ENCODE results near the gene BORCS5.

BORCS5 gene

GRCh38 chr12:12477532-12477890 is 120.6 kb downstream of the BORCS5 start:
- H3K9me3 ChIP-seq (ENCODE audit: insufficient read depth, low read depth, low read length) = no peaks in the 10 kb centered on the region
- H3K36me3 ChIP-seq (ENCODE audit: insufficient read depth, low read length) = peaks cover 49% of the 10 kb centered on the region
- no peak overlapping the region for H3K27ac ChIP-seq (ENCODE audit: low read depth, low read length)
- H3K9ac ChIP-seq (ENCODE audit: low read depth, low read length) = no peak overlapping the region
- no peaks in the 10 kb centered on the region for H3K27me3 ChIP-seq (ENCODE audit: insufficient read depth, low read length)
- 96% methylated on average over 14 of the region's 14 CpGs for WGBS
- H3K4me3 ChIP-seq (ENCODE audit: low read length) = no peak overlapping the region
- no peaks in the 10 kb centered on the region for H3K4me1 ChIP-seq (ENCODE audit: insufficient read depth, low read length)

- H3K4me3 ChIP-seq (ENCODE audit: low read length) = no peak overlapping the region
- no peaks in the 10 kb centered on the region; the same call in 1 of the 2 replicates for H3K4me1 ChIP-seq (ENCODE audit: insufficient read depth, low read length)
- no peaks in the 10 kb centered on the region for H3K9me3 ChIP-seq (ENCODE audit: insufficient read depth, low read depth, low read length)
- H3K9ac ChIP-seq (ENCODE audit: low read depth, low read length) = no peak overlapping the region
- H3K27ac ChIP-seq (ENCODE audit: low read depth, low read length) = no peak overlapping the region
- WGBS = over 99% methylated on average over 5 of the region's 5 CpGs
- no peaks in the 10 kb centered on the region for H3K27me3 ChIP-seq (ENCODE audit: insufficient read depth, low read length)
- H3K36me3 ChIP-seq (ENCODE audit: insufficient read depth, low read length) = peaks cover 53% of the 10 kb centered on the region
These were observed 123.2 kb downstream of the BORCS5 start for GRCh38 chr12:12480074-12480473.

GRCh38 chr12:12481631-12482030 is 124.8 kb downstream of the BORCS5 start:
- Histone ChIP-seq H3K36me3 (ENCODE audit: insufficient read depth, low read length) (peaks cover 50% of the 10 kb centered on the region), H3K4me1 (ENCODE audit: insufficient read depth, low read length) (no peaks in the 10 kb centered on the region; the same call in 1 of the 2 replicates), H3K27ac (ENCODE audit: low read depth, low read length) (no peak overlapping the region), H3K27me3 (ENCODE audit: insufficient read depth, low read length) (no peaks in the 10 kb centered on the region), H3K9me3 (ENCODE audit: insufficient read depth, low read depth, low read length) (no peaks in the 10 kb centered on the region), H3K4me3 (ENCODE audit: low read length) (no peak overlapping the region), H3K9ac (ENCODE audit: low read depth, low read length) (no peak overlapping the region)
- 90% methylated on average over 2 of the region's 2 CpGs for WGBS

GRCh38 chr12:12482150-12482761 is 125.4 kb downstream of the BORCS5 start:
- Histone ChIP-seq H3K4me1 (ENCODE audit: insufficient read depth, low read length) (no peaks in the 10 kb centered on the region; the same call in 1 of the 2 replicates), H3K9me3 (ENCODE audit: insufficient read depth, low read depth, low read length) (no peaks in the 10 kb centered on the region), H3K27ac (ENCODE audit: low read depth, low read length) (no peak overlapping the region), H3K9ac (ENCODE audit: low read depth, low read length) (no peak overlapping the region), H3K27me3 (ENCODE audit: insufficient read depth, low read length) (no peaks in the 10 kb centered on the region), H3K4me3 (ENCODE audit: low read length) (no peak overlapping the region), H3K36me3 (ENCODE audit: insufficient read depth, low read length) (peaks cover 48% of the 10 kb centered on the region)
- 97% methylated on average over 6 of the region's 6 CpGs for WGBS

- Histone ChIP-seq H3K9me3 (ENCODE audit: insufficient read depth, low read depth, low read length) (no peaks in the 10 kb centered on the region), H3K27ac (ENCODE audit: low read depth, low read length) (no peak overlapping the region), H3K4me1 (ENCODE audit: insufficient read depth, low read length) (no peaks in the 10 kb centered on the region; the same call in 1 of the 2 replicates), H3K27me3 (ENCODE audit: insufficient read depth, low read length) (no peaks in the 10 kb centered on the region), H3K4me3 (ENCODE audit: low read length) (no peak overlapping the region), H3K9ac (ENCODE audit: low read depth, low read length) (no peak overlapping the region), H3K36me3 (ENCODE audit: insufficient read depth, low read length) (peaks cover 43% of the 10 kb centered on the region)
- WGBS = 88% methylated on average over 6 of the region's 6 CpGs
These were observed 126.1 kb downstream of the BORCS5 start for GRCh38 chr12:12482959-12483358.

- Histone ChIP-seq H3K4me3 (ENCODE audit: low read length) (no peak overlapping the region), H3K36me3 (ENCODE audit: insufficient read depth, low read length) (peaks cover 43% of the 10 kb centered on the region), H3K27ac (ENCODE audit: low read depth, low read length) (no peak overlapping the region), H3K27me3 (ENCODE audit: insufficient read depth, low read length) (no peaks in the 10 kb centered on the region), H3K4me1 (ENCODE audit: insufficient read depth, low read length) (no peaks in the 10 kb centered on the region; the same call in 1 of the 2 replicates), H3K9ac (ENCODE audit: low read depth, low read length) (no peak overlapping the region), H3K9me3 (ENCODE audit: insufficient read depth, low read depth, low read length) (no peaks in the 10 kb centered on the region)
- 94% methylated on average over 3 of the region's 3 CpGs for WGBS
These were observed 126.6 kb downstream of the BORCS5 start for GRCh38 chr12:12483438-12483837.

GRCh38 chr12:12486661-12487240 is 129.9 kb downstream of the BORCS5 start:
- peaks cover 27% of the 10 kb centered on the region for H3K36me3 ChIP-seq (ENCODE audit: insufficient read depth, low read length)
- H3K4me1 ChIP-seq (ENCODE audit: insufficient read depth, low read length) = no peaks in the 10 kb centered on the region; the same call in 1 of the 2 replicates
- H3K27ac ChIP-seq (ENCODE audit: low read depth, low read length) = no peak overlapping the region
- no peaks in the 10 kb centered on the region for H3K9me3 ChIP-seq (ENCODE audit: insufficient read depth, low read depth, low read length)
- no peak overlapping the region for H3K9ac ChIP-seq (ENCODE audit: low read depth, low read length)
- no peak overlapping the region for H3K4me3 ChIP-seq (ENCODE audit: low read length)
- 96% methylated on average over 6 of the region's 6 CpGs for WGBS
- no peaks in the 10 kb centered on the region for H3K27me3 ChIP-seq (ENCODE audit: insufficient read depth, low read length)

GRCh38 chr12:12487490-12487889 is 130.6 kb downstream of the BORCS5 start:
- H3K27ac ChIP-seq (ENCODE audit: low read depth, low read length) = no peak overlapping the region
- H3K4me1 ChIP-seq (ENCODE audit: insufficient read depth, low read length) = no peaks in the 10 kb centered on the region; the same call in 1 of the 2 replicates
- WGBS = 92% methylated on average over 6 of the region's 6 CpGs
- H3K4me3 ChIP-seq (ENCODE audit: low read length) = no peak overlapping the region
- no peak overlapping the region for H3K9ac ChIP-seq (ENCODE audit: low read depth, low read length)
- no peaks in the 10 kb centered on the region for H3K9me3 ChIP-seq (ENCODE audit: insufficient read depth, low read depth, low read length)
- peaks cover 27% of the 10 kb centered on the region for H3K36me3 ChIP-seq (ENCODE audit: insufficient read depth, low read length)
- no peaks in the 10 kb centered on the region for H3K27me3 ChIP-seq (ENCODE audit: insufficient read depth, low read length)

GRCh38 chr12:12488296-12488695 is 131.4 kb downstream of the BORCS5 start:
- no peaks in the 10 kb centered on the region for H3K9me3 ChIP-seq (ENCODE audit: insufficient read depth, low read depth, low read length)
- WGBS = 94% methylated on average over 4 of the region's 4 CpGs
- H3K4me1 ChIP-seq (ENCODE audit: insufficient read depth, low read length) = no peaks in the 10 kb centered on the region
- H3K36me3 ChIP-seq (ENCODE audit: insufficient read depth, low read length) = peaks cover 29% of the 10 kb centered on the region
- H3K9ac ChIP-seq (ENCODE audit: low read depth, low read length) = no peak overlapping the region
- no peak overlapping the region for H3K4me3 ChIP-seq (ENCODE audit: low read length)
- H3K27me3 ChIP-seq (ENCODE audit: insufficient read depth, low read length) = no peaks in the 10 kb centered on the region
- H3K27ac ChIP-seq (ENCODE audit: low read depth, low read length) = no peak overlapping the region

- no peak overlapping the region for H3K27ac ChIP-seq (ENCODE audit: low read depth, low read length)
- H3K27me3 ChIP-seq (ENCODE audit: insufficient read depth, low read length) = no peaks in the 10 kb centered on the region
- peaks cover 29% of the 10 kb centered on the region for H3K36me3 ChIP-seq (ENCODE audit: insufficient read depth, low read length)
- H3K9ac ChIP-seq (ENCODE audit: low read depth, low read length) = no peak overlapping the region
- WGBS = 96% methylated on average over 7 of the region's 8 CpGs
- H3K9me3 ChIP-seq (ENCODE audit: insufficient read depth, low read depth, low read length) = no peaks in the 10 kb centered on the region
- H3K4me3 ChIP-seq (ENCODE audit: low read length) = no peak overlapping the region
- no peaks in the 10 kb centered on the region for H3K4me1 ChIP-seq (ENCODE audit: insufficient read depth, low read length)
These were observed 132.1 kb downstream of the BORCS5 start for GRCh38 chr12:12488823-12489550.

- peaks cover 16% of the 10 kb centered on the region for H3K36me3 ChIP-seq (ENCODE audit: insufficient read depth, low read length)
- no peak overlapping the region for H3K4me3 ChIP-seq (ENCODE audit: low read length)
- no peak overlapping the region for H3K27ac ChIP-seq (ENCODE audit: low read depth, low read length)
- no peaks in the 10 kb centered on the region for H3K27me3 ChIP-seq (ENCODE audit: insufficient read depth, low read length)
- H3K9me3 ChIP-seq (ENCODE audit: insufficient read depth, low read depth, low read length) = no peaks in the 10 kb centered on the region
- no peak overlapping the region for H3K9ac ChIP-seq (ENCODE audit: low read depth, low read length)
- peaks cover 9% of the 10 kb centered on the region; the same call in 1 of the 2 replicates for H3K4me1 ChIP-seq (ENCODE audit: insufficient read depth, low read length)
These were observed 134.7 kb downstream of the BORCS5 start for GRCh38 chr12:12491606-12492005.

Data from HUES64 (cell line).